ENCODE measurements around the gene TAL1.
"Not testable (repeated sequence)": the region's sequence is repeated elsewhere in the genome, so short reads cannot be mapped to it uniquely, and the experiment has no call there.

Gene TAL1

DNA sequence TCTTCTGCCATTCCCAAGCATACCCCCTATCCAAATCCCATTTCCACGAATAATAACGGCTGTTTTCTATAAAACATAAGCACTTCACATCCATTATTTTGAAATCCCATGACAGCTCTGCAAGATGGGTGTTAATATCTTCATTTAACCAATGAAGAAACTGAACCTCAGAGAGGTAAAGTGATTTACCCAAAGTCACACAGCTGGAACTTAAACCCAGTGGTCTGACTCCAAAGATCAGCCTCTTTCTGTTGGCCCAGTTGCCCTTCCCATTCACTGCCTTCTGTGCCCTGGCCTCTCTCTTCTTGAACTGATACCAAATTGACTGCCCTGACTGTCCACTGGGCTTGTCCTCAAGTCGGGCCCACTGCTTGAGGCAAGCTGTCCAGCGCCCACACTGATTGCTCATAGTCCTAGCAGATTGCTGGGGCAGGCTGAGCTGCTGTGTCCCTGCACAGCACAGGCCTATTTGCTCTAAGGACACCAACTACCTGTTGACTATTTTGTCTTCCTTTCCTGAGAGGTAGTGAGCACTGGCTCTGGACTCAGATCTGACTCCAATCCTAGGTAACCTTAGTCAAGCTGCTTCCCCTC is 19.3 kb downstream of the TAL1 start:
- no peak for DNase-seq (ENCODE audit: low read depth in 2 of 2)

GRCh38 chr1:47211796-47212269 is 20.2 kb downstream of the TAL1 start:
- no peak for DNase-seq (ENCODE audit: low read depth in 2 of 2)

- DNase-seq (ENCODE audit: low read depth in 2 of 2) = no peak
These were observed 21.4 kb downstream of the TAL1 start for GRCh38 chr1:47210666-47211065.

DNA sequence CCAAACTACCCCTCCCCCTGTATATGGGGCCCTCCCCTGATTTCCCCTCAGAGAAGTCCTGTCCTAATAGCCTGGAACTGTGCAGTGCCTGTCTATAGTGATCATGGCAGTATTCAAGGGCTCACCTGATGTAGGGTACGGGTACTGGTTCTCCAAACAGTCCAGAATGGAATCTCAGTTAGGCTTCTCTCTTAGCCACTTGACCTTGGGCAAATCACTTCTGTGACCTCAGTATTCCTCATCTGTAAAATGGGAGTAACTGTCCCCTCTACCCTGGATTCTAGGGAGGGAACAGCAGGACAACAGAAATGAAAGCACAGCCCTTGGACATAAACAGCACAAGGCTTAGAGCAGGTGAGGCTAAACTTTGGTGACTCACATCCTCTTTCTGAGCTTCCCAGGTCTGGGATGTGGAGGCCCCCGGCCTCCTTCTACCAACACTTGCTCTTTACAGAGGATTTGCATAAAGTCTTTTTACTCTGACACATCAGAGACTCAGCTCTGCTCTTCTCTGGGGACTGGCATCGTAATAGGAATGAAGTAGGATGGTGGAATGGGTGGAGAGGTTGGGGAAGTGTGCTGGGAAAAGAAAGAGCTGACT is 22.2 kb downstream of the TAL1 start:
- DNase-seq (ENCODE audit: low read depth in 2 of 2) = no peak

GRCh38 chr1:47209091-47209490 is 22.9 kb downstream of the TAL1 start:
- DNase-seq (ENCODE audit: low read depth in 2 of 2) = no peak

DNA sequence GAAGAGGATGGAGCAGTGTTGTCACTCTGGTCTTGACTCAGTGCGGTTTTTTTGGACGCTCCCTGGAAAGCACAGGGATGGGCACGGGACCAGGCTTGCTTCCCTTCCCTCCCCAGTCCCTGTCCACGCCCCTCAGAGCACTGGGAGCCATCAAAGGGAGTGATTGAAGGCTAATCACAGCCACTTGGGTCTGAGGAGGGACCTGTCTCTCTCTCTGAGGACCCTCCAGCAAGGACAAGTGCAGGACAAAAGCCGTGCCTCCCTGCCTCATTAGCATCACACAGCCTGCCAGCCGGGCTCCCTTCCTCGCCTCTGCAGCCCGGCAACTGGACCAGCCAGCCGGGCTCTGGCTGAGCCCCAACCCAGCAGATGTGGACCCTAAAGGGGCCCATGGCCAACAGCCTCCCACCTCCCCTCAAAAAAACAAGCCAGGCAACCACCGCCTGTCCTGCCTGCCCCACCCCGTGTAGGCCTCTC is 23.6 kb downstream of the TAL1 start:
- DNase-seq (ENCODE audit: low read depth in 2 of 2) = no peak

DNA sequence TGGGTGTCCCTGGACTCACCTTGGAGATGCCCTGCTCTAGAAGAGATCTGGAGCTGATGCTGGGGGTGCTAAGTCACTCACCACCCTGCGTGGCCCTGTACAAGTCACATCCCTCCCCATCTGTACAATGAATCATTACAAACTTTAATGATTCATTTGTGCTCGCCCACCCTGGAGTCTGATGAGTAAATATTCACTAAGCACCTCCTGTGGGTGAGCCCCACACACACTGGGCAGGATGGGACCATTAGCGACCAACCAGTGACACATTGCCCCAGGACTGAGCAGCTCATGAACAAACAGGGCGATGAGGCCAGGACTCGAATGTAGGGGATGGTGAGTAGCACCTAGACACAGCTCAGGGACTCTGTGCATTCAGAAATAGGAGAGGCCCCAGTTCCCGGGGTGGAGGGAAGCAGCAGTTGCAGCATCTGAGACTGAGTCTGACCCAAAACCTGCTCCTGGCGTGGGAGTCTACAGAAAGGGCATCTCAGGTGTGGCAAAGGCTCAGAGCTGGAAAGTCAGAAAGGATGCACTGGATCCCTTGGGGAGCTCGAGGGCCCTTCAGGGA is 24.1 kb downstream of the TAL1 start:
- DNase-seq (ENCODE audit: low read depth in 2 of 2) = no peak

- no peak for DNase-seq (ENCODE audit: low read depth in 2 of 2)
These were observed 26.1 kb downstream of the TAL1 start for GRCh38 chr1:47205918-47206317.

GRCh38 chr1:47203504-47203903 is 28.5 kb downstream of the TAL1 start:
- DNase-seq (ENCODE audit: low read depth in 2 of 2) = not testable (repeated sequence)

DNA sequence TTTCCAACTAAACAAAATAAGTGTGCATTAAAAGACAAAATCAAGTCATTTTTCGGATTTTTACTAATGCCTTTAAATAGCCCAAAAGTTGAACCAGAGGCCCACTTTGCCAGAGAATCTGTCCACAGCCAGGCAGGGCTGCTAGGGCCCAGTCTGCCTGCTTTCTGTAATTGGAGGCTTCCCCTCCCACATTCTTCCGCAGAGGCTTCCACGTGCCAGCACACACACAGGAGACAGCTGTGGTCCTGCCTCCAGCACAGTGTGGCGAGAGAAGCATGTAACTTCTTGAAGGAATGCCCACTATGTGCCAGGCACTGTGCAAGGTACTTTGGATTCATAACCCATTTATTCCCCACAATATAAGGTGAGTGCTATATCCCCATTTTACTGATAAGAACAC is 30.8 kb downstream of the TAL1 start:
- DNase-seq (ENCODE audit: low read depth in 2 of 2) = no peak

GRCh38 chr1:47198214-47198613 is 33.8 kb downstream of the TAL1 start:
- DNase-seq (ENCODE audit: low read depth in 2 of 2) = no peak

- no peak for DNase-seq (ENCODE audit: low read depth in 2 of 2)
These were observed 35.4 kb downstream of the TAL1 start for GRCh38 chr1:47196622-47197021.

DNA sequence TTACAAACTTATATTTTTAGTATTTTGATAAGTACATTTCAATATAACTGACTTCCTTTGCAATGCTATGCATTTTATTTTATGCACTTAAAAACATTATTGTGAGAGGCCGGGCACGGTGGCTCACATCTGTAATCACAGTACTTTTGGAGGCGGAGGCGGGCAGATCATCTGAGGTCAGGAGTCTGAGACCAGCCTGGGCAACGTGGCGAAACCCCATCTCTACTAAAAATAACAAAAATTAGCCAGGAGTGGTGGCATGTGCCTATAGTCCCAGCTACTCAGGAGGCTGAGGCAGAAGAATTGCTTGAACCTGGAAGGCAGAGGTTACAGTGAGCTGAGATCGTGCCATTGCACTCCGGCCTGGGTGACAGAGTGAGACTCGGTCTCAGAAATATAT is 36.0 kb downstream of the TAL1 start:
- not testable (repeated sequence) for DNase-seq (ENCODE audit: low read depth in 2 of 2)

DNA sequence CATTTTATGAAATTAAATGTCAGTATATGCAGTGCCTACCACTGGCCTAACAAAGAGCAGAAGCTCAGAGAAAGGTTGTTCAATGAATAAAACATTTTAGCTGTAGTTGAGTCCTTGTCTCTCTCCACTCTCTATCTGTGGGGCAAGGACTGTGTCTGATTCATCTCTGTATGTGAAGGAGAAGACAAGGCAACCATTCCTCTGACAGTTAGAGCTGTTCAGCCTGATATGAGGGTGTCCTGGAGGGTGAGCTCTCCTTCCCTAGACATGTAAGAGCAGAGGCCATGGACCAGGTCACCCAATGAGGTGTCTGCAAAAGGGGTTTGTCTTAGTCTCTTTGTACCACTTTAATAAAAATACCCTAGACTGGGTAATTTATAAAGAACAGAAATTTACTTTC is 37.7 kb downstream of the TAL1 start:
- no peak for DNase-seq (ENCODE audit: low read depth in 2 of 2)

GRCh38 chr1:47193496-47193895 is 38.5 kb downstream of the TAL1 start:
- not testable (repeated sequence) for DNase-seq (ENCODE audit: low read depth in 2 of 2)

- peak; percentile 33 to 58 for DNase-seq (ENCODE audit: low read depth in 2 of 2)
These were observed 39.3 kb downstream of the TAL1 start for GRCh38 chr1:47192458-47193384.

- DNase-seq (ENCODE audit: low read depth in 2 of 2) = no peak
These were observed 40.0 kb downstream of the TAL1 start for GRCh38 chr1:47191940-47192457.

DNA sequence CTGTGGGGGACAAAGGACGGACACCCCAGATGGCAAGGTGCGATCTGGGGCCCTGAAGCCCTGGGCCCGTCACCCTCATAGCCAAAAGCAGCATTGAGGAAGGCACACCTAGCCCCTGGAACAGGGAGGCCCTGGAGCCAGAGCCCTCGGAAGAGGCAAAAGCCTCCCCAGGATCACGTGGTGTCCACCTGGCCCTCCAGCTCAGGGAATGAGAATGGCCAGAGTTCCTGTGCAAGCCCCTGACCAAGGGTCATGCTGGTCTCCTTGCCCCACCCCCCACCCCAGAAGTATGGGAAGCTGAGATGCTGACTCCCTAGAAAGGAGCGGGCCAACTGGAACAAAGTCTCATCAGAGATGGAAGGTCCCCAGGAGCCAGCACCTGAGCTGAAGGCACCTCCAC is 41.2 kb downstream of the TAL1 start:
- no peak for DNase-seq (ENCODE audit: low read depth in 2 of 2)

- DNase-seq (ENCODE audit: low read depth in 2 of 2) = no peak
These were observed 41.5 kb downstream of the TAL1 start for GRCh38 chr1:47190509-47190855.

DNA sequence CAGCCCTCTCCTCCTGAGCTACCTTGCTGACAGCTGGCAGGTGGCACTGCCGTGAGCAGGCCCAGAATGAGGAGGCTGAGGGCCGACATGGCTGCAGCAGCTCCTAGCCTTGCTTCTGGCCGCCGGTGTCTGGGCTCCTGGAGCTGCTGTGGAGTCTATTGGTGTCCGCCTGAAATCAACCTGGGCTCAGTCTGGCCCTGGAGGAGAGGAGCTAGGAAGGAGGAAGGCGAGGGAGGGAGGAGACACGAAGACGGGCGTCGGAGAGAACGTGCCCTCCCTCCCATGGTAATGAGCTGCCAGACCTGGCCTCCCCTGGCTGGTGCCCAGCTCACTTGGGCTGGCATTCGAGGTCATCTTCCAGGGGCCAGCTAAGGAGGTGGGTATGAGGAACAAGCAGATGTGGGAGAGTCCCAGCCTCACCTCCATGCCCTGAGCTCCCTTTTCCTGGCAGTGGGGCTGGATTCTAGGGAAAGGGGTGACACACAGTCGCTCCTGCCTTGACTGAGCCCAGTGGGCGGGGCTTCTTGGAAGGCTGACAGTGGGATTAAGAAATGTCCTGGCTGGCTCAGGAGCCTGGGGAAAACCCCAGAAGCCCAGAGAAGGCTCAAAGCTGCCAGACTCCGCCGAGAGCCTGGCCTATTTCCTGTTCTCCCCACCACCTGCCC is 42.0 kb downstream of the TAL1 start, which contains the start of gene PDZK1IP1:
Gene PDZK1IP1, minus strand, starts transcription at position 193 of the 665 bp plus-strand sequence. Its CDS starts 104 bp downstream, at position 89.
- DNase-seq (ENCODE audit: low read depth in 2 of 2) = no peak
